ENCODE measurements around the gene RNF2.

GRCh38 chr1:185063719-185064118, 18.4 kb downstream of the RNF2 start:
- TF ChIP-seq CTCF (conservative IDR thresholded peaks at IDR 0.05) (no peak), EZH2 (IDR thresholded peaks at IDR 0.05; ENCODE audit: low read depth) (no peak)
